NCI-H510A (cell line): ENCODE data around the gene MLXIP.

Source experiments
- DNase-seq: peaks from one replicate; lab custom pipeline; 2025; lab: John Stamatoyannopoulos, UW

Gene MLXIP

DNA sequence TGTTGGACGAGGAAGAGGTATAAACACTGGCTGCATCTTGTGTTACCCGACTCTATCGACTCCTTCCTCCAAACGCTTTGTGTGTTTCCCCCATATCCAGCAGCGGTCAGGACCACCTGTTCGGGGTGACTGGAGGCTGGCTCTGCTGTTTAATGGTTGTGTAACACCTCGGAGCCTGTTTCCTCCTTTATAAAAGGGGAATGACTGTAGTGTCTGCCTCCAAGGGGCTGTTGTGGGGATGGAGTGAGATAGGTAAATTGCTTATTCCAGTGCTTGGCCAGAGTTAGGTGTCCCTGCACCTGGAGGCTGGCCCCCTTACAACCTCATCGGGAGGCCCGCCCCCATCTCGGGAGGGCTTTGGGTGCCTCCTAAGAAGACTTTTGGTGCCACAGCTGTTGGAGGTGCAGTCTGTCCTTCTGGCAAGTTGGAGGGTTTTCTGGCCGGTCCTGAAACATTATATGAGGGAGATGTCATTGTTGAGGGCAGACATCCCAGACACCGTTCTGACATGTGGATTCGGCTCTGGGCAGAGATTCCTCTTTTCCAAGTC lies 1.1 kb downstream of the MLXIP start:
- DNase-seq: no peak

DNA sequence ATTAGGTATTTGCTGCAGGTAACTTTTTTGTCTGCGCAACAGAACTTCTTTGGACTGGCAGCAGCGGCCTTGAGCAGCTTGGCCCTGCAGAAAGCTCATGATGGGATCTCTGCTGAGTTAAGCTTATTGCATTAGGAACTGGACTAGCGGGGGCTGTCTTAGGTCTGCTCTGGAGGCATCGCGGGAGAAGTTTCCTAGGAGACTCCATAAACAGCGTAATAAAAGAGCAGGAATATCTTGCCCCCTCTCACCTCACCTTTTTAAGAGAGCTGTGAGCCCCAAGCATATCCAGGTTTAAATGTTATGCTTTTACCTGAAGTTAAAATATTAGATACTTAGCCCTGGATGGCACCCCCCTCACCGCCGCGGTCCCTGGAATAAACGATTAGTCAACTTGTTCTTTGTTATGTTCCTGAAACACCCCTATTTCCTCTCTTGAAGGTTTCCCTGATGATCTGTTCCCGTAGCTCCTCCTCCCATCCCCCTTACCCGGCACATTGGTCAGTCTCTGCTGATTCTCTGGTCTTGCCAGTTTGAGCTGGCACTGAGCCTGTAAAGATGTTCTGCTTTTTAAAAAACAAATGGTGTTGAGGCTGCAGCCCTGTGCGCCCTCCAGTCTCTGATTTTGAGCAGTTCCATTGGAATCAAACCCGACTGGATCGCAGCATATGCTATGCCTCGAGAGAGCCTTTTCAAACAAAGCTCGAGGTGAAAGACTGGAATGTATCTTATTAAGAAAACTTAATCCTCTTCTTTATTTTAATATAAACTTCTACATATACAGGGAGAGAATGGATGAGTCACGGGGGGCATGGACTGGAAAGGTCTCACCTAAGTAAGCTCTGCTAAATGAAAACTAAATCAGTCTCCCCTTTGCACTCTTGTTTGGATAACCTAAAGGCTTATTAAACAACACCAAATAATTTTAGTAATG lies 1.9 kb downstream of the MLXIP start:
- no peak for DNase-seq

DNA sequence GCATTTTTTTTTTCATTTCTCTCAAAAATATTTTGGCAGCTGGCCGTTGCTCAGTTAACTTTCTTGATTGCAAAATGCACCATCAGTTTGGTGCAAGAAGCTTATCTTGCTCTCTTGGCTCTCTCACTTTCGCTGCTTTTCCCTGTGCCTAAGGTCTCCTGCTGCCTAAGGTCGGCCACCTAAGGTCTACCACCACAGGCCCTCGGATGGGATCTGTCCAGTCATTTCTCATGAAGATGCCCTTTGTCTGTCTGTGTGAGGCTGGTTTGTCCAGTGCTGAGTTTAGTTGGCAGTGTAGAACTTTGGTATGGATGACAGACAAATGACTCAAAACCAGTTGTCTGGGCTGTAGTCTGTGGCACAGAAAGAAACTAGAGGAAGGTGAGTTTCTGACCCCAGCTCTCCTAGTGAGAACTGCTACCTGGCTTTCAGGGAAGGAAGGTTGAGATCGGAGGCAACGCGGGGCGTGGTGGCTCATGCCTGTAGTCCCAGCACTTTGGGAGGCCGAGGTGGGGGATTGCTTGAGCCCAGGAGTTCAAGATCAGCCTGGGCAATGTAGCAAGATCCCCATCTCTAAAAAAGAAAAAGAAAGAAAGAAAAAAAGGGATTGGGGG lies 2.6 kb downstream of the MLXIP start:
- no peak for DNase-seq

DNA sequence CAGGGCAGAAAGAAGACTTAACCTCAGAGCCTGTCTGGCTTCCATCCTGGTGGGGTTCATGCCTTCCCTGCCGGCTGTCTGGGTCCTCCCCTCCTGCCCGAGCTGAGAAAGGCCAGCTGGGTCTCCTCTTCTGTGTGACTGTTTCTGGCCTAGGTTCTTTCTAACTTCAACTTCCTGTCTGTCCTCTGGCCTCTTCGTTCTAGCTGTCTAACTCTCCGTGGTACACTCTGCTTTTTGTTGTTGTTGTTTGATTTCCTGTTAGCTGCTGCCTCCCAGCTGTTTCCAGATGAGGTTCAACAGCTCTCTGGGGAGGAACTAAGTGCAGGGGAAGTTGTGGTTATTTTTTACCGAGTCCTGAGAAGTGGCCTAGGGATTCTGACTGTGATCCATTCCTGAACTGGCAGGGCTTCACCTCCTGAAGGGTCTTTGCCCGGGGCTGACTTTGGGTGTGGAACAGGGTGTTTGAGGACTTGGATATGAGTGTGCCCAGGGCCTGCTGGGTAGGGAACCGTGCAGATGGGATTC lies 3.2 kb downstream of the MLXIP start:
- DNase-seq: no peak

DNA sequence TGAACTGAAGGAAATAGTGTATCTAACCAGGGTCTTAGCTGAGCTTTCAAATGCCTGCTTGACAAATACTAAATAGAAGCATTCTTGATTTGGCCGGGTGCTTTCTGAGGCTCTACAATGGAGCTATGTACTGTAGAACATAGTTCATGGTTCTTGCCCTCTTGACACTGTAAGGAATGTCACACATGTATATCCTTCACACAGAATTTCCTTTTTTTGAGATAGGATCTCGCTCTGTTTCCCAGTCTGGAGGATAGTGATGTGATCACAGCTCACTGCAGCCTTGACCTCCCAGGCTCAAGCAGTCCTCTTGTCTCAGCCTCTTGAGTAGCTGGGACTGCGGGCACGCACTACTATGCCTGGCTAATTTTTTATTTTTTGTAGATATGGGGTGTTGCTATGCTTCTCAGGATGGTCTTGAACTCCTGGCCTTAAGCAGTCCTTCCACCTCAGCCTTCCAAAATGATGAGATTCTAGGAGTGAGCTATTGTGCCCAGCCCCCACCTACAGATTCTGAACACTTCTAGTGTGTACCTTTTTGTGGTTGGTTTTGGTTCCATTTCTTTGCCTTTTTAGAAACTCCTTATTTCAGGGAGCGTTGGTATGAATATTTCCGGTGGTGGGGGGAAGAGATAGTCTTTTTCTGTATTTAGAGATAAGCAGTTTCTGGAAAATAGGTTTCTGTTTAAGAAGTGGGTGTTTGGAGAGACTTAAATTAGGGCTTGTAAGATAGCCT lies 4.2 kb downstream of the MLXIP start:
- no peak for DNase-seq

DNA sequence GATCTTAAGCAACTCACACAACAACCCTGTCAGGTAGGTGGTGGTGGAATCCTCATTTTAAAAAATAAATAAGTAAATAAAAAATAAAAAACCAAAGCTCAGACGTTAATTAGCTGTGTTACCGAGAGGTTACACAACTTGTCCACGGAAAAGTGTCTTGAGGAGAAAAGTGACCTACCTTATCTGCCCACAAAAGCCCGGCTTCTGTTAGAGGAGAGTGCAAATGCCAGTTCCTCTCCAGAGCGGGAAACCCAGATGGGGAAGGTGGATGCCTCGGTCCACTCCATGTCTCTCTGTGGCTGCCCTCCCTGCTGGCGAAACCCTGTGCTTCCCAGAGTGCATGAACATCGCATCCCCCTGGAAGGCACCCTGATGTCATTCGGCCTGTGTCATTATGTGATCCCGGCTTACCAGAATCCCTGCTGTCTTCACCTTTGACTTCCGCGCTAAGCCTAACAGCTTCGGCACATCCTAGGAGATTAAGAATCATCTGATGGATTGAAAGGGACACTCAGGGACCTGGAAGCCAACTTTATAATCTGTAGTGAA lies 6.4 kb downstream of the MLXIP start:
- DNase-seq: no peak

DNA sequence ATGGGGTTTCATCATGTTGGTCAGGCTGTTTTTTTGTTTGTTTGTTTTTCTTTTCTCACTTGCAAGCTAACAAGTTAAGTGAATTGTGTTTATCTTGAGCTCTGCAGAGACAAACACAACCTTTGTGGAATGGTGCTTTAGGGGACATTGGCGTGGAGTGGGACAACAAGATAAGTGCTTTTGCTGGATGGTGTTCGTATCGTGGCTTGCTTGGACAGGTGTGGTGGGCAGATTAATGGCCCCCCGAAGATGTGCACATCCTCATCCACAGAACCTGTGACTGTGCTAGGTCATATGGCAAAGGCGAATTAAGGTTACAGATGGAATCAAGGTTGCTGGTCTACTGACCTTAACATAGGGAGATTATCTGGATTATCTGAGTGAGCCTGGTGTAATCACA lies 7.0 kb downstream of the MLXIP start:
- no peak for DNase-seq

DNA sequence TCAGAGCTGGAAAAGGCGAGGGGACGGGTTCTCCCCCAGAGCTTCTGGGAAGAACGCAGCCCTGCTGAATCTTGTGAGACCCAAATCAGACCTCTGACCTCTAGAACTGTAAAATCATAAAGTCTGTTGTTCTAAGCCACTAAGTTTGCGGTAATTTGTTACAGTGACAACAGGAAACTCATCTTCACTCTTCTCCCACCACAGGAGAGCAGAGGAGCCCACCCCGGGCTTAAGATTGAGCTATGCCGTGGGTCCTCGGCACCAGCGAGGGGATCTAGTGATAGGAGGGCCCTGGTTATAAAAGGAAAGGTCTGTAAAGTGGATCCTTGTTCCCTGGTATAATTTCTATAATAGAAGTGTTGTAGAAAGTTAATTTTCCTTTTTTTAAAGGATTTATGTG lies 7.6 kb downstream of the MLXIP start:
- no peak for DNase-seq

DNA sequence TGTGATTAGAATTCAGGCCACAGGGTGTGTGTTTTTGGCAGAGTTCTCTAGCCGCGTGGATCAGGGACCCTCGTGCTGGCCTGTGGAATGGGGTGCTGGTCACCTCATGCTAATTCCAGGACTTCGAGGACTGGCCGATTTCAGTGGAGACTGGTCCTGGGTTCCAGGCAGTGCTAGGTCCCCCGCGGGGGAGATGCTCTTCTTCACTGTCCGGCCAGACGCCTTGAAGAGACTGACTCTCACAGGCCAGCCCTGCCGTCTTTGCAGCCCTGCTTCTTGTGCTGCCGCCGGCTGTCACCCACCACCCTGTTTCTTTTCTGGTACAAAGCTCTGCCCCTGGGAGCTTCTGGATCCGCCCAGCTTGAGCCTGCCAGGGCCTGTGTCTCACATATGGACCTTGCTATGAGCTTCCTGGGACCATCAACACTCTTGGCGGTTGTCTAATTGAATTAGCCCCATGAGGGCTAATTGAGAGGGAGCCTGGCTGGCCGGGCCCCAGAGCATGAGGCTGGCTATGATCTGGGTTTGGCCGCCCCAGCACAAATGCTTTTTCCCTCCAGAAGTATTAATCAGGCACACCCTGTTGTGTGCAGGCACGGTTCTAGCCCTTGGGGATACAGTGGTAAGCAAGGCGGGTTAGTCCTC lies 8.2 kb downstream of the MLXIP start:
- no peak for DNase-seq

DNA sequence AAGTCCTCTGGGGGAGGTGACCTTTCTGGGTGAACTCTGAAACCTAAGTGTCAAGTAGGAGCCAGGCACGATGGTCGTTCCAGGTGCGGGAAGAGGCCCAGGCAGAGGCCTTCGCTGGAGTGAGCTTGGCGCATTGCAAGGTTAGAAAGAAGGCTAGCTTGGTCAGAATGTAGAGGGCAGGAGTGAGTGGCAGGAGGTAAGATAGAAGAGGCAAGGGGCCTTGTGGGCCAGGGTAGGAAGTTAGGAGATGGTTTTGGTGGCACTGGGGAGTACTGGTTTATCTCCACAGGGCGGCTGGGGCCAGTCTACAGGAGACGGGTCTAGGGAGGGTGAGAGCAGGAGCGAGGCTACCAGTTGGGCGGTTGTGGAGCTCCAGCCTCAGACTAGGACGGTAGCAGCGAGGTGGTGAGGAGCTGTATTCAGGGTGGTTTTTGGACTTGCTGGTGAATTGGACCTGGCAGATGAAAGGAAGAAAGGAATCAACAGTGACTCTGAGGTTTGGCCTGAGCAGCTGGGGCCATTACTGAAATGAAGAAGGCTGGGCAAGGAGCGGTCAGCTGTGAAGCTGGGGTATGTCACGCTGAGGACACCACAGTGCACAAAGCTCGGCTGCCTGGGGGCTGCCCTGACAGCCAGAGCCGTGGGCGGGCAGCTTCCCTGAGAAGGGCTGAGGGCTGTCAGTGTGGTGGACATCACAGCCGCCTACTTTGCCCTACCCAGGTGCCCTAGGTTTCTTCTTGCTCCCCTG lies 9.0 kb downstream of the MLXIP start:
- DNase-seq: no peak

DNA sequence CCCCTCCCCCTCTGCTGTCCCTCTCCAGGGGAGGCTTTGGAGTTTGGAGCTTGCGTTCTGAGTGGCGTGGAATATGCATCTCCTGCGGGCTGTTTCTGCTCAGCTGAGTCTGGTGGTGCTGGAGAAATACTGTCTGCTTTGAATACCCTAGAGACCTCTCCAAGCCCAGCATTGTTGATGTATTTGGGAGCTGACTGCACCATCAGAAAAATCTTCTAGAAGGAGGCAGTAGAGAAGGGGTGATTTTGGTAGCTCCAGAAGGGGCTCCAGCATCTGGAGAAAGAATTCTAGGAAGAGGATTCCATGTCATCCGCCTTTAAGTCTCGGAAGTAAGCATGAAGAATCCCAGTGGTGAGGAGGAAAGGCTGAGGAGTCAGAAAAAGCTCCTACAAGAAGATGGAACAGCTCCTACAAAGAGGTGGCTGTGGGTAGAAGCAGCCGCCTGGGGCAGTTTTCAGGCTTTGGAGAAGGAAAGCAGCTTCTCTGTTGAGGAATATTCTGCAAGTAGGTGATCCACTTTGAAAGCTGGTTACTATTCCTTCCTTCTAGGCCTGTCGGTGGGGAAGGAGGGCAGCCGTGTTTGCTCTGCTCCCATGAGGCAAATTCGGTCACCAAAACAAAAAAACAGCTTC lies 9.7 kb downstream of the MLXIP start:
- no peak for DNase-seq

DNA sequence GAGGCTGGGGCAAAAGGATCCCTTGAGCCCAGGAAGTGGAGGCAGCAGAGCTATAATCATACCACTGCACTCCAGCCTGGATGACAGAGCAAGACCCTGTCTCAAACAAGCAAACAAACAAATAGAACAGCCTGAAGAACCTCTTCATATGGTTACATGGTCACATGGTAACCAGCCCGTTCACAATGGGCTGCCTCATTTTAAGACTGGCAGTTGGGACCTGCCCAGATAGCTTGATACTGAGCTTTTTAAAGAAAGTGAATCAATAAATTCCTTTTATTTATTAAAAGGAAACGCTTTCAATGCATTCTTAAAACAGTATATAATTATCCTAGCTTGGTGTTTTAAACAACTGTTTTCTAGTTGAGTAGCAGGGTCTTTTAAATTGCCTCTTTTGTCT lies 10.5 kb downstream of the MLXIP start:
- DNase-seq: no peak

DNA sequence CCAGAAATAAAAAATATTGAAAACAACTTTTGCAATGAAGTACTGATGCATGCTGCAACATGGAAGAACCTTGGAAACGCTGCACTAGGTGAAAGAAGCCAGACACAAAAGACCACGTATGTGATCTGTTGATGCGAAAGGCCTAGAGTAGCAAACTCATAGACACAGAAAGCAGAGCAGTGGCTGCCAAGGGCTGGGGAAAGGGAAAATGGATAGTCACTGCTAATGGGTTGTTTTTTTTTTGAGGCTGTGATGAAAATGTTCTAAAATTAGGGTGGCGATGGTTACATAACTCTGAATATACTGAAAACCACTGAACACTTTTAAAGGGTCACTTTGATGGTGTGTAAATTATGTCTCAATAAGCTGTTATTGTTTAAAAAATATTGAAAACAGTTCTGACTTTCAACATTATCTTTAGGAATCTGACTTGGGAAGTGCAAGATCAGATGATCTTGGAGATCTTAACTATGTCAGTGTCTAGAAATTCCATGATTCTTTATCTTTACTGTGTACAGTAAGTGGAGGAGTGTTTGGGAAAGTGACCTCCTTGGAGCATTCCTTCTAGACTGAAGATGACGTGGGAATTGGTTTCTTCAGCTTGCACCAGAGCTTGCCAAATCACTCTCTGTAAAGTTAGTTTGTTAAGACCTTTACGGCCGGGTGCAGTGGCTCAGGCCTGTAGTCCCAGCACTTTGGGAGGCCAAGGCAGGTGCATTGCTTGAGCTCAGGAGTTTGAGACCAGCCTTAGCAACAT lies 12.4 kb downstream of the MLXIP start:
- DNase-seq: no peak

DNA sequence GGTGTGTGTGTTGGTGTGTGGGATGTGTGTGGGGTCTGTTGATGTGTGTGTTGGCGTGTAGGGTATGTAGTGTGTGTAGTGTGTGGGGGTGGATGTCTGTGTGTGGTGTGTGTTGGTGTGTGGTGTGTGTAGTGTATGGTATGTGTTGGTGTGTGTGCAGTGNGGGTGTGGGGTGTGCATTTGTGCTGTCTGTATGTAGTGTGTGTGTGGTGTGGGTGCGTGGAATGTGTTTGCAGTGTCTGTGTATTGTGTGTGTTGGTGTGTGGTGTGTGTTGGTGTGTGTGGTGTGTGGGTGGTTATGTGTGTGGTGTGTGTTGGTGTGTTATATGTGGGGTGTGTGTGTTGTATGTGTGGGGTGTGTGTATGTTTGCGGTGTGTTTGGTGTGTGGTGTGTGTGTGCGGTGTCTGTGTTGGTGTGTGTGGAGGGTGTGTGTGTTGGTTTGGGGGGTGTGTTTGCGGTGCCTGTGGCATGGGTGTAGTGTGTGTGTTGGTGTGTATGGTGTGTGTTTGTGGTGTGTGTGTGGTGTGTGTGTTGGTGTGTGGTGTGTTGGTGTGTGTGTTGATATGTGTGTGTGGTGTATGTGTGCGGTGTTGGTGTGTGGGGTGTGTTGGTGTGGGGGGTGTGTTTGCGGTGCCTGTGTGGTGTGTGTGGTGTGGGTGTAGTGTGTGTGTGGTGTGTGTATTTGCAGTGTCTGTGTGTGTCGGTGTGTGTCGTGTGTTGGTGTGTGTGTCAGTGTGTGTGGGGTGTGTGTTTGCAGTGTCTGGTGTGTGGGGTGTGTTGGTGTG lies 14.7 kb downstream of the MLXIP start:
- no peak for DNase-seq

DNA sequence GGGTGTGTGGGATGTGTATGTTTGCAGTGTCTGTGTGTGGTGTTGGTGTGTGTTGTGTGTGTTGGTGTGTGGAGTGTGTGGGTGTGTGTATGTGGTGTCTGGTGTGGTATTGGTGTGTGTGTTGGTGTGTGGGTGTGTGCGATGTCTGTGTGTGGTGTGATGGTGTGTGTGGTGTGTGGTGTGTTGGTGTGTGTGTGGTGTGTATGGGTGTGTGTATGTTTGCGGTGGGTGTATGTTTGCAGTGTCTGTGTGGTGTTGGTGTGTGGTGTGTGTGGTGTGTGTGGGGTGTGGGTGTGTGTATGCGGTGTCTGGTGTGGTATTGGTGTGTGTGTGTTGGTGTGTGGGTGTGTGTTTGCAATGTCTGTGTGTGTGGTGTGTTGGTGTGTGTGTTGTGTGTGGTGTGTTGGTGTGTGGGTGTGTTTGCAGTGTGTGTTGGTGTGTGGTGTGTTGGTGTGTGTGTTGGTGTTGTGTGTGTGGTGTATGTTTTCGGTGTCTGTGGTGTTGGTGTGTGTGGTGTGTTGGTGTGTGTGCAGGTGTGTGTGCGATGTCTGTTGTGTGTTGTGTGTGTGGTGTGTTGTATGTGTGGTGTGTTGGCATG lies 15.7 kb downstream of the MLXIP start:
- DNase-seq: no peak

DNA sequence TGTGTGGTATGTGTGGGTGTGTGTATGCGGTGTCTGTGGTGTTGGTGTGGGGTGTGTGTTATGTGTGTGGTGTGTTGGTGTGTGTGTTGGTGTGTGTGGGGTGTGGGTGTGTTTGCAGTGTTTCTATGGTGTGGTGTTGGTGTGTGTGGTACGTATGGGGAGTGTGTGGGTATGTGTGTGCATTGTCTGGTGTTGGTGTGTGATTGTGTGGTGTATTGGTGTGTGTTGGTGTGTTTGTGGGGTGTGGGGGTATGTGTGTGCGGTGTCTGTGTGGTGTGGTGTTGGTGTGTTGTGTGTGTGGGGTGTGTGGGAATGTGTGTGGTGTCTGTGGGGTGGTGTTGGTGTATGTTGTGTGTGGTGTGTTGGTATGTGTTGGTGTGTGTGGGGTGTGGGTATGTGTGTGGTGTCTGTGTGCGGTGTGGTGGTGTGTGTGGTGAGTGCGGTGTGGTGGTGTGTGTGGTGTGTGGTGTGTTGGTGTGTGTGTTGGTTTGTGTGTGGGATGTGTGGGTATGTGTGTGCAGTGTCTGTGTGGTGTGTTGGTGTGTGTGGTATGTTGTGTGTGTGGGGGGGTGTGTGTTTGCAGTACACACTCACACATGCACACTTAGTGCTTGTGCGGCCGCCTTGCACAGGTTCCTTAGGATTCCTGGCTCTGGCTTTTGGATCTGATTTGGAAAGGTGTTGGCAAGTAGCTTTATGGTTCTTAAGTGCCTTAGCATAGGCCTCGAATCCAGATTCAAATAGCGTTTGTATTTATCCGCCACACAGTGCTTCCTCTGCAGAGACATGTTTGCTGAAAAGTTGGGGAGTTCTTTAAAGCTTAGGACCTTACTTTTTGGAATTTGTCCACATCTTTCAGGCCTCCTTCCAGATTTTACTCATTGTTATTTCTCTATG lies 16.4 kb downstream of the MLXIP start:
- DNase-seq: no peak

DNA sequence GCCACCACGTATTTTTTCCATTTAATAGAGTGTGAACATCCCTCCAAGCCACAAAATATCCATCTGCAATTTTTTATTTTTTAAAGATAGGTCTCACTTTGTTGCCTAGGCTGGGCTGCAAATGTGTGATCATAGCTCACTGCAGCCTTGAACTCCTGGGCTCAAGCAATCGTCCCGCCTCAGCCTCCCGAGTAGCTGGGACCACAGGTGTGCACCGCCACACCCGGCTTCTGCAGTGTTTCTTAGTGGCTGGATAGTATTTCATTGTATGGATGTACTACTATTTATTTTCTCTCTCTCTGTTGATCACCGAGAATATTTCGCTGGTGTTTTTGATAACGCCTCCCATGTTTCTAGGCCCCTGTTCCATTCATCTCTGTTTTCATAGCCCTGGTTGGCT lies 17.5 kb downstream of the MLXIP start:
- DNase-seq: no peak
